Neural progenitor cell (in vitro differentiated cells): ENCODE results near the gene ZNF689.

Source experiments
- CTCF ChIP-seq: fragments of 200-600 bp; sonication (generic); IDR thresholded peaks from 2 replicates; pipeline ENCODE4 v1.5.1; 2017; ENCODE audit warnings: antibody characterized with exemption, mild to moderate bottlenecking
- EZH2 ChIP-seq: fragments of 200-600 bp; sonication (generic); IDR thresholded peaks from 2 replicates; pipeline ENCODE4 v1.6.1; 2017; ENCODE audit warnings: antibody characterized with exemption, mild to moderate bottlenecking, moderate library complexity
- EZH2phosphoT487 ChIP-seq: fragments of 200-600 bp; sonication (generic); IDR thresholded peaks from 2 replicates; pipeline ENCODE4 v1.6.1; 2017; ENCODE audit warnings: antibody characterized with exemption

GRCh38 chr16:30585400-30586191 lies 24.6 kb downstream of the ZNF689 start, which contains the start of gene ZNF785:
- peak; percentile 33 for TF ChIP-seq CTCF
- TF ChIP-seq EZH2, result peak; percentile 31
- no peak for TF ChIP-seq EZH2phosphoT487
